ENCODE data around the gene CRTAP. TPM values are rescaled to one million over a fixed set of nuclear protein-coding genes. Genes with fewer than 3 reads are reported as not detected.

The CRTAP gene
- total RNA-seq, 1 experiment from 2014 or later: 104 TPM

GRCh38 chr3:33074217-33075067 lies 39.4 kb upstream of the CRTAP start:
- Histone ChIP-seq H3K27ac (ENCODE audit: low read depth, low read length) (no peak overlapping the region), H3K9me2 (ENCODE audit: insufficient read depth) (no peaks in the 10 kb centered on the region), H3K36me3 (ENCODE audit: control insufficient read depth in 1 of 2, insufficient read depth in 2 of 2, low read length in 2 of 2) (no peaks in the 10 kb centered on the region), H3K4me1 (ENCODE audit: control insufficient read depth in 1 of 2, insufficient read depth in 2 of 2, low read length in 2 of 2) (no peaks in the 10 kb centered on the region), H3K4me2 (ENCODE audit: low read length) (no peak overlapping the region), H3K79me2 (ENCODE audit: insufficient read depth, low read length) (0 out of 2 replicates have a peak, but pooled peaks cover 3% of the 10 kb centered on the region), H2AFZ (ENCODE audit: low read depth, low read length, poor library complexity, severe bottlenecking) (no peak overlapping the region), H3K9me3 (ENCODE audit: control insufficient read depth in 1 of 2, insufficient read depth in 1 of 2, low read depth in 1 of 2, low read length in 2 of 2) (no peaks in the 10 kb centered on the region), H4K20me1 (ENCODE audit: insufficient read depth) (no peaks in the 10 kb centered on the region), H3K4me3 (replicated peaks in 1 of 2; ENCODE audit: low read depth in 1 of 2, low read length in 2 of 2) (no peak overlapping the region), H3K9ac (ENCODE audit: low read length) (no peak overlapping the region), H3K27me3 (ENCODE audit: insufficient read depth, low read length) (no peaks in the 10 kb centered on the region)
- RAD21 ChIA-PET (ENCODE audit: low non-redundant PET in 1 of 2, low total read pairs in 2 of 2, uncharacterized antibody in 2 of 2, unreplicated experiment in 2 of 2): interaction anchor here (0.6 to 1.1 kb wide), 2 partner anchors 126 to 127 kb away, joined by 3 to 4 read pairs; no protein-coding TSS in a partner anchor
- intact Hi-C loops (cut with micrococcal nuclease): loop anchor here (1.0 to 10.0 kb wide), 2 partner anchors 127 to 340 kb away; no protein-coding TSS in a partner anchor
- TF ChIP-seq ZBTB33 (IDR thresholded peaks at IDR 0.05; ENCODE audit: extremely low read depth, insufficient replicate concordance, low read length): no peak
- TF ChIP-seq JUND (IDR thresholded peaks at IDR 0.05): no peak
- TF ChIP-seq SIN3A (IDR thresholded peaks at IDR 0.05; ENCODE audit: low read depth): no peak
- TF ChIP-seq ELF1 (IDR thresholded peaks at IDR 0.05; ENCODE audit: borderline replicate concordance, low read depth): no peak
- no peak for TF ChIP-seq EGR1 (IDR thresholded peaks at IDR 0.05; ENCODE audit: low read depth)
- no peak for TF ChIP-seq MAX (IDR thresholded peaks at IDR 0.05)
- peak; percentile 66 to 96 (median 95); a peak in 5 of 6 replicates for TF ChIP-seq CTCF (IDR thresholded peaks at IDR 0.05 in 2 of 3, conservative IDR thresholded peaks at IDR 0.05 in 1 of 3; ENCODE audit: borderline replicate concordance in 1 of 3, insufficient read depth in 1 of 3, low read depth in 2 of 3, low read length in 2 of 3)
- no peak for TF ChIP-seq POLR2AphosphoS5 (IDR thresholded peaks at IDR 0.05; ENCODE audit: low read depth, low read length)
- no peak for TF ChIP-seq REST (IDR thresholded peaks at IDR 0.05; ENCODE audit: low read depth)
- TF ChIP-seq RAD21 (IDR thresholded peaks at IDR 0.05; ENCODE audit: low read depth): peak; percentile 77
- TF ChIP-seq SP1 (IDR thresholded peaks at IDR 0.05; ENCODE audit: low read depth): no peak
- no TSS peak for BruUV-seq (replicated peaks)
- DNase-seq (ENCODE audit: low read depth, low spot score) (peak; percentile 48), ATAC-seq (peak; percentile 98)
- CTCF ChIA-PET: interaction anchor here (0.6 to 1.9 kb wide), 11 partner anchors 9 to 713 kb away, joined by 3 to 13 read pairs (median 4); no protein-coding TSS in a partner anchor
- POLR2A ChIA-PET: no interaction called here
